ENCODE data around the gene RIN1. TPM values are rescaled to one million over a fixed set of nuclear protein-coding genes. Genes with fewer than 3 reads are reported as not detected.
A peak's percentile ranks its signal among the peaks of the same experiment; 100 is the strongest.

Gene RIN1
- total and polyA plus RNA-seq, 5 donors = 1.6 to 3.8 (median 2.1) TPM

DNA sequence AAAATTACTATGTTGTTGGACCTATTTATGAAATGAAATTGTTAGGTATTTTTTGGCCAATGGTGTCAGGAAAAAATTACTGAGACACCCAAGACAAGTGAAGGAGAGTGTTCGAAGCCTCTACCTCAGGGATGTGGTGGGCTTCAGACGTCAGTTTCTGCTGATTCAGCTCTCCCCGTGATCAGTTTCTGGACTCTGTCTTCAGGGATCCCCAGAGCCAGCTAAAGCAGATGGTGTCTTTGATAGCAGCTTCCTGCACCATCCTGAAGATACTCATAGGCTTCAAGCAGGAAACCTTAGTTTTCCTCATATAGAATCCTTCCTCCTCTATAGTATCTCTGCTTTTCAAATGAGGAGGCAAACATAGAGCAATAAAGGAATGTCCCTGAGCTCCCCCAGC, 26.8 kb downstream of the RIN1 start:
- H3K27me3 ChIP-seq (ENCODE audit: control insufficient read depth, insufficient read depth) = no peaks in the 10 kb centered on the region
- no peaks in the 10 kb centered on the region for H3K9me3 ChIP-seq (ENCODE audit: control insufficient read depth, low read length)
- DNase-seq = no peak
- no peaks in the 10 kb centered on the region for H3K4me1 ChIP-seq (ENCODE audit: control insufficient read depth, insufficient read depth, low read length)
- no peak overlapping the region for H3K27ac ChIP-seq (ENCODE audit: low read length)
- WGBS = 44% methylated on average over 3 of the region's 3 CpGs
- ATAC-seq = no peak
- intact Hi-C loops (cut with DNase I) = no loop called here
- H3K4me3 ChIP-seq (ENCODE audit: low read length) = no peak overlapping the region

GRCh38 chr11:66302656-66303055, 33.6 kb downstream of the RIN1 start:
- Histone ChIP-seq H3K9me3 (ENCODE audit: control insufficient read depth, low read length) (no peaks in the 10 kb centered on the region), H3K4me3 (ENCODE audit: low read length) (no peak overlapping the region), H3K4me1 (ENCODE audit: control insufficient read depth, insufficient read depth, low read length) (no peaks in the 10 kb centered on the region), H3K27me3 (ENCODE audit: control insufficient read depth, insufficient read depth) (no peaks in the 10 kb centered on the region), H3K27ac (ENCODE audit: low read length) (no peak overlapping the region)
- intact Hi-C loops (cut with DNase I) = no loop called here
- no peak for ATAC-seq
- peak in 2 of 3 donors; percentile 3 to 4 for DNase-seq
- WGBS = 82% methylated on average over 12 of the region's 12 CpGs

GRCh38 chr11:66299186-66299585, 37.0 kb downstream of the RIN1 start:
- 51% methylated on average over 3 of the region's 3 CpGs for WGBS
- no peaks in the 10 kb centered on the region for H3K27me3 ChIP-seq (ENCODE audit: control insufficient read depth, insufficient read depth)

GRCh38 chr11:66297610-66298009, 38.6 kb downstream of the RIN1 start:
- WGBS = 47% methylated on average over 8 of the region's 8 CpGs
- intact Hi-C loops (cut with DNase I) = no loop called here
- H3K9me3 ChIP-seq (ENCODE audit: control insufficient read depth, low read length) = no peaks in the 10 kb centered on the region
- no peaks in the 10 kb centered on the region for H3K4me1 ChIP-seq (ENCODE audit: control insufficient read depth, insufficient read depth, low read length)
- no peak for ATAC-seq
- H3K27me3 ChIP-seq (ENCODE audit: control insufficient read depth, insufficient read depth) = no peaks in the 10 kb centered on the region
- H3K27ac ChIP-seq (ENCODE audit: low read length) = no peak overlapping the region
- no peak overlapping the region for H3K4me3 ChIP-seq (ENCODE audit: low read length)
- DNase-seq = peak in 1 of 3 donors; percentile 10

More at GRCh38 chr11:66299186-66299585, 37.0 kb downstream of the RIN1 start:
- no peak overlapping the region for H3K4me3 ChIP-seq (ENCODE audit: low read length)
- intact Hi-C loops (cut with DNase I) = no loop called here
- DNase-seq (peak; percentile 2 to 48 (median 11)), ATAC-seq (peak in 1 of 2 donors; percentile 37)
- H3K27ac ChIP-seq (ENCODE audit: low read length) = no peak overlapping the region
- H3K4me1 ChIP-seq (ENCODE audit: control insufficient read depth, insufficient read depth, low read length) = no peaks in the 10 kb centered on the region
- H3K9me3 ChIP-seq (ENCODE audit: control insufficient read depth, low read length) = no peaks in the 10 kb centered on the region

DNA sequence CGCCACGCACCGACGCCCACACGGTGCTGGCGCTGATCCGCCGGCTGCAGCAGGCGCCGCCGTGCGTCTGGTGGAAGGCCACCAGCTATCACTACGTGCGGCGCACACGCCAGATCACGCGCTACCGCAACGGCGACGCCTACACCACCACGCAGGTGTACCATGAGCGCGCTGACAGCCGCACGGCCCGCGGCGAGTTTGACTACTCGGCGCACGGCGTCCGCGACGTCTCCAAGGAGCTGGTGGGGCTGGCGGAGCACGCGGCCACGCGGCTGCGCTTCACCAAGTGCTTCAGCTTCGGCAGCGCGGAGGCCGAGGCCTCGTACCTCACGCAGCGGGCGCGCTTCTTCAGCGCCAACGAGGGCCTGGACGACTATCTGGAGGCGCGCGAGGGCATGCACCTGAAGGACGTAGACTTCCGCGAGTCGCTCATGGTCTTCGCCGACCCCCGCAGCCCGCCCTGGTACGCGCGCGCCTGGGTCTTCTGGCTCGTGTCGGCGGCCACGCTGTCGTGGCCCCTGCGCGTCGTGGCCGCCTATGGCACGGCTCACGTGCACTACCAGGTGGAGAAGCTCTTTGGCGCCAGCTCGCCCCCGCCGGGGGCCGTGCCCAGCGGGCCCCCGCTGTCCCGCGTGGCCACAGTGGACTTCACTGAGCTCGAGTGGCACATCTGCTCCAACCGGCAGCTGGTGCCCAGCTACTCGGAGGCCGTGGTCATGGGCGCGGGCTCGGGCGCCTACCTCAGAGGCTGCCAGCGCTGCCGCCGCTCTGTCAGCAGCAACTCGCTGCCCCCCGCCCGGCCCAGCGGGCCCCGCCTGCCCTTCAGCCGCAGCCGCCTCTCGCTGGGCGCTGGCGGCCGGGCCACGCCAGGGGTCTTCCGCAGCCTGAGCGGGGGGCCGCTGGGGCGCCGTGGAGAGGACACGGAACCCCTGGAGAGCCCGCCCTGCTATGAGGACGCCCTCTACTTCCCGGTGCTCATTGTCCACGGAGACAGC, 41.3 kb downstream of the RIN1 start:
- H3K27me3 ChIP-seq (ENCODE audit: control insufficient read depth, insufficient read depth) = no peaks in the 10 kb centered on the region
- no peak overlapping the region for H3K4me3 ChIP-seq (ENCODE audit: low read length)
- ATAC-seq = no peak
- H3K4me1 ChIP-seq (ENCODE audit: control insufficient read depth, insufficient read depth, low read length) = peaks cover 3% of the 10 kb centered on the region
- H3K27ac ChIP-seq (ENCODE audit: low read length) = no peak overlapping the region
- intact Hi-C loops (cut with DNase I) = no loop called here
- peak in 1 of 3 donors; percentile 46 for DNase-seq
- H3K9me3 ChIP-seq (ENCODE audit: control insufficient read depth, low read length) = no peaks in the 10 kb centered on the region
- WGBS = 76% methylated on average over 123 of the region's 123 CpGs

GRCh38 chr11:66293777-66294625, 42.2 kb downstream of the RIN1 start:
- Histone ChIP-seq H3K4me3 (ENCODE audit: low read length) (no peak overlapping the region), H3K27ac (ENCODE audit: low read length) (no peak overlapping the region), H3K4me1 (ENCODE audit: control insufficient read depth, insufficient read depth, low read length) (peaks cover 7% of the 10 kb centered on the region), H3K9me3 (ENCODE audit: control insufficient read depth, low read length) (no peaks in the 10 kb centered on the region), H3K27me3 (ENCODE audit: control insufficient read depth, insufficient read depth) (no peaks in the 10 kb centered on the region)
- WGBS = 81% methylated on average over 30 of the region's 30 CpGs
- intact Hi-C loops (cut with DNase I) = no loop called here
- ATAC-seq (no peak), DNase-seq (peak in 1 of 3 donors; percentile 44)

DNA sequence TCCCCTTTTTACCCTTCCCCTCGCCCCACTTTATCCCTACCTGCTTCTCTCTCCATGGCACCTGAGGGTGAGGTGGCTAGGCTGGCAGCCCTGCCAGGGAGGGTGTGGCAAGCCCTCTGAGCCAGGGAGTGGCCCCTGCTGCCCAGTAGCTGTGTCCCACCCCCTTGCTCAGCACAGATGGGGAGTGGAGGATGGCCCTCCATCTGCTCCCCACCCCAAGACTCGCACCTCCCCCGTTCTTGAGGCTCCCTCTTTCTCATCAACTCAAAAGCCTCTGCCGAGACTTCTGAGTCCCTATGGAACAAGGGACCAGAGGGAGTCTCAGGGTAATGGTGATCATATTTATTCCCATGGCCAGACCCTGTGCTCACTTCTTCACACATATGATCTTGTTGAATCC, 42.9 kb downstream of the RIN1 start:
- DNase-seq (no peak), ATAC-seq (no peak)
- no peaks in the 10 kb centered on the region for H3K27me3 ChIP-seq (ENCODE audit: control insufficient read depth, insufficient read depth)
- 68% methylated on average over 4 of the region's 4 CpGs for WGBS
- no peak overlapping the region for H3K4me3 ChIP-seq (ENCODE audit: low read length)
- intact Hi-C loops (cut with DNase I) = no loop called here
- no peak overlapping the region for H3K27ac ChIP-seq (ENCODE audit: low read length)
- no peaks in the 10 kb centered on the region for H3K9me3 ChIP-seq (ENCODE audit: control insufficient read depth, low read length)
- H3K4me1 ChIP-seq (ENCODE audit: control insufficient read depth, insufficient read depth, low read length) = peaks cover 7% of the 10 kb centered on the region

- no peak overlapping the region for H3K4me3 ChIP-seq (ENCODE audit: low read length)
- intact Hi-C loops (cut with DNase I) = no loop called here
- H3K27ac ChIP-seq (ENCODE audit: low read length) = no peak overlapping the region
- WGBS = 55% methylated on average over 17 of the region's 17 CpGs
- ATAC-seq (no peak), DNase-seq (no peak)
- no peaks in the 10 kb centered on the region for H3K27me3 ChIP-seq (ENCODE audit: control insufficient read depth, insufficient read depth)
- peaks cover 10% of the 10 kb centered on the region for H3K4me1 ChIP-seq (ENCODE audit: control insufficient read depth, insufficient read depth, low read length)
- no peaks in the 10 kb centered on the region for H3K9me3 ChIP-seq (ENCODE audit: control insufficient read depth, low read length)
Observed at GRCh38 chr11:66292543-66293332, 43.5 kb downstream of the RIN1 start.

DNA sequence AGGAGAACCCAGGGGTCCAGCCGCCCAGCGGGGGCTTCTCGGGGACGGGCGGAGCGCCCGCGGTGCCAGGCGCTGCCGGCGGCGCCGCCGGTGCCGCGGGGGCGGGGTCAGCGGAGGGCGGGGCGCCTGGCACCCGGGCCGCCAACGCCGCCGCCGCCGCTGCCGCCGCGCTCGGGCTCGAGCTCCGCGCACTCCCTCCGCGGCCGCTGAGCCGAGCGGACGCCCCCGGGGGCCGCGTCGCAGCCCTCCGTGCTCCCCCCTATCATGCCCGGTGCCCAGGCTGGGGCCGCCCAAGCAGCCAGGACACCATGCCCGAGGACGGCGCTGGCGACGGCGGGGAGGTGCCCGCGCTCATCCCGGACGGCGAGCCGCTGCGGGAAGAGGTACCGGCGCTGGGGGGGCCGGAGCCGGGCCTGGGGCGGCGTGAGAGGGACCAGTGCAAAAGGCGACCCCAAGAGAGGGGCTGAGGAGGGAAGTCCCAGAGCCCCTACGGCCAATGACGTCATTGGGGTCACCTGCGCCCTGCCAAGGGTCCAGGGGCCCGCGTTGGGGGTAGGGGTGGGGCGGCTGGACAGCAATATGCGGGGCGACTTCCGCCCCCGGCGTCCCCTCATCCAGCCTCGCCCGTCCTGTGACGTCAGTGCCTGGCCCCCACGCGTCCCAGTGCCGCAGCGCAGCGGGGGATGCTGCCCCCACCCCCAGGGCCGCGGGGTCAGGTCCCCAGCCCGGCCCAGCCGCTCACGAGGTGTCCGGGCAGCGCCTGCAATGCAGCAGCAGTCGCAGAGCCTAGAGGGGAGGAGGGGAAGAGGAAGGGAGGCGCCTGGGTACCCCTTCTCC, 44.3 kb downstream of the RIN1 start, which contains the start of gene TMEM151A:
TSS of gene TMEM151A (plus strand) at position 189 of the 837 bp plus-strand sequence. CDS start at position 309, 120 bp downstream.
- Histone ChIP-seq H3K27ac (ENCODE audit: low read length) (no peak within 1 kb of the TSS), H3K4me3 (ENCODE audit: low read length) (peak within 1 kb of the TSS; percentile 41), H3K4me1 (ENCODE audit: control insufficient read depth, insufficient read depth, low read length) (peaks cover 10% of the 10 kb centered on the region), H3K27me3 (ENCODE audit: control insufficient read depth, insufficient read depth) (no peaks in the 10 kb centered on the region), H3K9me3 (ENCODE audit: control insufficient read depth, low read length) (no peaks in the 10 kb centered on the region)
- intact Hi-C loops (cut with DNase I) = no loop called here
- DNase-seq (peak in 1 of 3 donors; percentile 70), ATAC-seq (no peak)
- 2% methylated on average over 95 of the region's 95 CpGs for WGBS

DNA sequence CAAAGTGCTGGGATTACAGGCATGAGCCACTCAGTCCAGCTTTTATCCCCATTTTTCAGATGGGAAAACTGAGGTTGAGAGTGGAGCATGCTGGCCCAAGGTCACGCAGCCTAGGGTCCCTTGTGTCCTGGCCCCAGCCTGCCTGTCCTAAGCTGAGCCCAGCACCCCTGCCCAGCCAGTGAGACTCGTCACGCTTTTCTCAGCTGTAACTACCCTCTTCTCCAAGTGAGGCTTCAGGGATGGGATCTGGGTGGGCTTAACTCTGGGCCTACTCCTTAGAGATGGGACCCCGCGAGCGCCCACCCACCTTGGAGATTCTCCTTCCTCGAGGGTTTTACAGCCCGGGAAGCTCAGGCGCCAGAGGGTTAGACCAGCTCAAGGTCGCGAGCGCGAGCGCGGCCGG, 44.9 kb downstream of the RIN1 start:
- H3K9me3 ChIP-seq (ENCODE audit: control insufficient read depth, low read length) = no peaks in the 10 kb centered on the region
- H3K27me3 ChIP-seq (ENCODE audit: control insufficient read depth, insufficient read depth) = no peaks in the 10 kb centered on the region
- peak overlapping the region; percentile 41 for H3K4me3 ChIP-seq (ENCODE audit: low read length)
- H3K4me1 ChIP-seq (ENCODE audit: control insufficient read depth, insufficient read depth, low read length) = peaks cover 10% of the 10 kb centered on the region
- intact Hi-C loops (cut with DNase I) = no loop called here
- WGBS = 17% methylated on average over 16 of the region's 16 CpGs
- DNase-seq (no peak), ATAC-seq (no peak)
- H3K27ac ChIP-seq (ENCODE audit: low read length) = no peak overlapping the region

Data from right cardiac atrium (tissue), 5 donors.